GM12864 (cell line): Measurements from ENCODE around the gene ZNF609.

ENCODE experiments used
- DNase-seq: peaks from one replicate; pipeline ENCODE4 v3.0.0-alpha.2; 2011; ENCODE audit warnings: low read depth
- H3K4me3 ChIP-seq: 2 replicates; pipeline ENCODE4 v1.5.1; 2011; ENCODE audit warnings: mild to moderate bottlenecking, low read depth, low read length, control low read depth
- CTCF ChIP-seq: IDR thresholded peaks from 2 replicates; pipeline ENCODE4 v1.5.1; 2011; ENCODE audit warnings: low read depth, mild to moderate bottlenecking, moderate library complexity, low read length, control low read depth, inconsistent platforms; ENCODE audit errors: missing control alignments

Gene ZNF609

GRCh38 chr15:64574301-64575017, 114.1 kb downstream of the ZNF609 start:
- TF ChIP-seq CTCF, result no peak
- no peak for DNase-seq

GRCh38 chr15:64580696-64581407, 120.5 kb downstream of the ZNF609 start:
- DNase-seq, result no peak
- TF ChIP-seq CTCF, result no peak
- no peak overlapping the region for H3K4me3 ChIP-seq

More at GRCh38 chr15:64574301-64575017, 114.1 kb downstream of the ZNF609 start:
- H3K4me3 ChIP-seq, result no peak overlapping the region

GRCh38 chr15:64581408-64581761, 121.0 kb downstream of the ZNF609 start:
- no peak for DNase-seq
- H3K4me3 ChIP-seq, result no peak overlapping the region
- no peak for TF ChIP-seq CTCF

GRCh38 chr15:64582202-64582601, 121.8 kb downstream of the ZNF609 start:
- H3K4me3 ChIP-seq, result no peak overlapping the region
- TF ChIP-seq CTCF, result no peak
- DNase-seq, result no peak

- H3K4me3 ChIP-seq, result no peak overlapping the region
- TF ChIP-seq CTCF, result no peak
- no peak for DNase-seq
These were observed 123.1 kb downstream of the ZNF609 start for GRCh38 chr15:64583519-64583918.

- H3K4me3 ChIP-seq, result no peak overlapping the region
- no peak for DNase-seq
- no peak for TF ChIP-seq CTCF
These were observed 123.6 kb downstream of the ZNF609 start for GRCh38 chr15:64583983-64584382.

- TF ChIP-seq CTCF, result no peak
- no peak for DNase-seq
- H3K4me3 ChIP-seq, result no peak overlapping the region
These were observed 126.0 kb downstream of the ZNF609 start for GRCh38 chr15:64586259-64586870.
